ENCODE measurements around the gene SEPTIN7.

SEPTIN7 gene

GRCh38 chr7:35781200-35781701 is 19.6 kb upstream of the SEPTIN7 start:
- H3K79me2 ChIP-seq (ENCODE audit: insufficient read depth, low read length) = no peaks in the 10 kb centered on the region
- H3K9ac ChIP-seq (ENCODE audit: low read length) = no peak overlapping the region
- no peaks in the 10 kb centered on the region for H3K27me3 ChIP-seq (ENCODE audit: low read length)
- no peak overlapping the region for H3K4me2 ChIP-seq (ENCODE audit: low read depth, low read length, poor library complexity, severe bottlenecking)
- H3K4me3 ChIP-seq (ENCODE audit: insufficient read depth, low read length, poor library complexity, severe bottlenecking) = no peak overlapping the region
- no peaks in the 10 kb centered on the region for H3K9me2 ChIP-seq (replicated peaks; ENCODE audit: insufficient read depth, low read length)
- no peaks in the 10 kb centered on the region for H3K36me3 ChIP-seq (ENCODE audit: low read length)
- no peaks in the 10 kb centered on the region for H3F3A ChIP-seq (ENCODE audit: insufficient read depth)
- TF ChIP-seq EZH2phosphoT487 (conservative IDR thresholded peaks at IDR 0.05; ENCODE audit: low read length) = no peak
- TF ChIP-seq, protein P1, sequence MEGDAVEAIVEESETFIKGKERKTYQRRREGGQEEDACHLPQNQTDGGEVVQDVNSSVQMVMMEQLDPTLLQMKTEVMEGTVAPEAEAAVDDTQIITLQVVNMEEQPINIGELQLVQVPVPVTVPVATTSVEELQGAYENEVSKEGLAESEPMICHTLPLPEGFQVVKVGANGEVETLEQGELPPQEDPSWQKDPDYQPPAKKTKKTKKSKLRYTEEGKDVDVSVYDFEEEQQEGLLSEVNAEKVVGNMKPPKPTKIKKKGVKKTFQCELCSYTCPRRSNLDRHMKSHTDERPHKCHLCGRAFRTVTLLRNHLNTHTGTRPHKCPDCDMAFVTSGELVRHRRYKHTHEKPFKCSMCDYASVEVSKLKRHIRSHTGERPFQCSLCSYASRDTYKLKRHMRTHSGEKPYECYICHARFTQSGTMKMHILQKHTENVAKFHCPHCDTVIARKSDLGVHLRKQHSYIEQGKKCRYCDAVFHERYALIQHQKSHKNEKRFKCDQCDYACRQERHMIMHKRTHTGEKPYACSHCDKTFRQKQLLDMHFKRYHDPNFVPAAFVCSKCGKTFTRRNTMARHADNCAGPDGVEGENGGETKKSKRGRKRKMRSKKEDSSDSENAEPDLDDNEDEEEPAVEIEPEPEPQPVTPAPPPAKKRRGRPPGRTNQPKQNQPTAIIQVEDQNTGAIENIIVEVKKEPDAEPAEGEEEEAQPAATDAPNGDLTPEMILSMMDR (IDR thresholded peaks at IDR 0.05; ENCODE audit: insufficient read depth, low read length, poor library complexity, severe bottlenecking) = no peak
- H3K27ac ChIP-seq (ENCODE audit: low read depth, low read length) = no peak overlapping the region
- no peaks in the 10 kb centered on the region for H3K9me3 ChIP-seq (ENCODE audit: insufficient read depth, low read length)
- H4K20me1 ChIP-seq (ENCODE audit: low read depth, low read length) = no peaks in the 10 kb centered on the region
- no peak overlapping the region for H2AFZ ChIP-seq (ENCODE audit: low read depth, low read length, severe bottlenecking)

- no peak overlapping the region for H3K4me3 ChIP-seq (ENCODE audit: insufficient read depth, low read length, poor library complexity, severe bottlenecking)
- H4K20me1 ChIP-seq (ENCODE audit: low read depth, low read length) = no peaks in the 10 kb centered on the region
- no peaks in the 10 kb centered on the region for H3K9me2 ChIP-seq (replicated peaks; ENCODE audit: insufficient read depth, low read length)
- no peaks in the 10 kb centered on the region for H3K79me2 ChIP-seq (ENCODE audit: insufficient read depth, low read length)
- H3K27me3 ChIP-seq (ENCODE audit: low read length) = no peaks in the 10 kb centered on the region
- H2AFZ ChIP-seq (ENCODE audit: low read depth, low read length, severe bottlenecking) = no peak overlapping the region
- TF ChIP-seq, protein P1 (IDR thresholded peaks at IDR 0.05; ENCODE audit: insufficient read depth, low read length, poor library complexity, severe bottlenecking) = no peak
- no peak for TF ChIP-seq EZH2phosphoT487 (conservative IDR thresholded peaks at IDR 0.05; ENCODE audit: low read length)
- H3K9ac ChIP-seq (ENCODE audit: low read length) = no peak overlapping the region
- no peaks in the 10 kb centered on the region for H3F3A ChIP-seq (ENCODE audit: insufficient read depth)
- no peaks in the 10 kb centered on the region for H3K36me3 ChIP-seq (ENCODE audit: low read length)
- H3K27ac ChIP-seq (ENCODE audit: low read depth, low read length) = no peak overlapping the region
- no peak overlapping the region for H3K4me2 ChIP-seq (ENCODE audit: low read depth, low read length, poor library complexity, severe bottlenecking)
- H3K9me3 ChIP-seq (ENCODE audit: insufficient read depth, low read length) = no peaks in the 10 kb centered on the region
Measured at GRCh38 chr7:35781767-35782515, 18.9 kb upstream of the SEPTIN7 start.

DNA sequence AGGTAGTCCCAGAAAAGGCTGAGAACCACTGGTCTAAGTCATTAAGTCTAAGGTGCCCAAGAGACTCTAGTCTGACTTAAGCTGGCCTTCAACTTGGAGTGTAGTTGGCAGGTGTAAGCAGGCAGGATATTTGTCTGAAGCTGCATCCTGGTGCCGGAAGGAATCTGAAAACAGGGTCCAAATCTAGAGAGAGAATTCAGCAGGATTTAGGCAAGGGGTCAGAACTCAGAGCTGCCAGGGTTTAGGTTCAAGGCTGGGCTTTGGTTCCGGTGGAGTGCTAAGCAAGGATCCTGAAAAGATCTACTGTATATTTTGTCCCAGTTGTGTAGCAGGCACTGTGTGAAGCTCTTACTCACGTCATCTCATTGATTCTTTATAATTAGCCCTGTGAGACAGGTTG is 16.5 kb upstream of the SEPTIN7 start:
- no peaks in the 10 kb centered on the region for H4K20me1 ChIP-seq (ENCODE audit: low read depth, low read length)
- no peak overlapping the region for H3K27ac ChIP-seq (ENCODE audit: low read depth, low read length)
- no peak overlapping the region for H3K4me3 ChIP-seq (ENCODE audit: insufficient read depth, low read length, poor library complexity, severe bottlenecking)
- no peaks in the 10 kb centered on the region for H3K27me3 ChIP-seq (ENCODE audit: low read length)
- no peaks in the 10 kb centered on the region for H3F3A ChIP-seq (ENCODE audit: insufficient read depth)
- H3K9ac ChIP-seq (ENCODE audit: low read length) = no peak overlapping the region
- no peak for TF ChIP-seq EZH2phosphoT487 (conservative IDR thresholded peaks at IDR 0.05; ENCODE audit: low read length)
- TF ChIP-seq, protein P1 (IDR thresholded peaks at IDR 0.05; ENCODE audit: insufficient read depth, low read length, poor library complexity, severe bottlenecking) = no peak
- H3K4me2 ChIP-seq (ENCODE audit: low read depth, low read length, poor library complexity, severe bottlenecking) = no peak overlapping the region
- H3K9me3 ChIP-seq (ENCODE audit: insufficient read depth, low read length) = no peaks in the 10 kb centered on the region
- H3K9me2 ChIP-seq (replicated peaks; ENCODE audit: insufficient read depth, low read length) = no peaks in the 10 kb centered on the region
- no peaks in the 10 kb centered on the region for H3K36me3 ChIP-seq (ENCODE audit: low read length)
- H2AFZ ChIP-seq (ENCODE audit: low read depth, low read length, severe bottlenecking) = no peak overlapping the region
- H3K79me2 ChIP-seq (ENCODE audit: insufficient read depth, low read length) = no peaks in the 10 kb centered on the region

Measured in SU-DHL-6 (cell line).